Measurements from ENCODE around the gene SPECC1L. TPM values are rescaled to one million over a fixed set of nuclear protein-coding genes. Genes with fewer than 3 reads are reported as not detected.
A peak's percentile ranks its signal among the peaks of the same experiment; 100 is the strongest.

Gene SPECC1L
- total and polyA plus RNA-seq, 7 donors: 17.4 to 52.6 (median 28.8) TPM

GRCh38 chr22:24421428-24421931 lies 150.8 kb downstream of the SPECC1L start:
- Histone ChIP-seq H3K27ac (no peak overlapping the region), H3K9me3 (no peaks in the 10 kb centered on the region), H3K27me3 (peaks cover 4 to 43% (median 20%) of the 10 kb centered on the region in 3 donors), H3K4me3 (no peak overlapping the region), H3K36me3 (peaks cover 0 to 7% (median 2%) of the 10 kb centered on the region in 4 donors), H3K4me1 (peaks cover 0 to 17% (median 15%) of the 10 kb centered on the region in 4 donors)
- DNase-seq: no peak
- TF ChIP-seq CTCF (IDR thresholded peaks at IDR 0.05) (no peak), POLR2AphosphoS5 (IDR thresholded peaks at IDR 0.05) (no peak), EP300 (IDR thresholded peaks at IDR 0.05) (no peak), POLR2A (IDR thresholded peaks at IDR 0.05) (no peak)
- intact Hi-C loops (cut with DNase I): loop anchor here (5.0 to 10.0 kb wide), 2 partner anchors 101 to 333 kb away; no protein-coding TSS in a partner anchor
- WGBS, 2 donors: 34 to 52% methylated on average over 9 of the region's 9 CpGs

GRCh38 chr22:24422102-24422665 lies 151.6 kb downstream of the SPECC1L start:
- DNase-seq: no peak
- peaks cover 0 to 17% (median 15%) of the 10 kb centered on the region in 4 donors for H3K4me1 ChIP-seq

GRCh38 chr22:24423519-24424000 lies 152.9 kb downstream of the SPECC1L start:
- Histone ChIP-seq H3K27me3 (peaks cover 4 to 43% (median 20%) of the 10 kb centered on the region in 3 donors), H3K27ac (no peak overlapping the region), H3K4me3 (peak overlapping the region; percentile 16 to 55 (median 47)), H3K36me3 (no peaks in the 10 kb centered on the region), H3K4me1 (peaks cover 0 to 17% (median 15%) of the 10 kb centered on the region in 4 donors), H3K9me3 (no peaks in the 10 kb centered on the region)
- TF ChIP-seq POLR2AphosphoS5 (IDR thresholded peaks at IDR 0.05): no peak
- TF ChIP-seq CTCF (IDR thresholded peaks at IDR 0.05): peak in 2 of 4 experiments; percentile 53 to 91
- 1 to 2% methylated on average over 56 of the region's 56 CpGs for WGBS, 2 donors
- intact Hi-C loops (cut with DNase I): loop anchor here (2.0 to 10.0 kb wide), 3 partner anchors 79 to 331 kb away; no protein-coding TSS in a partner anchor
- peak; percentile 72 for DNase-seq

More at GRCh38 chr22:24422102-24422665, 151.6 kb downstream of the SPECC1L start:
- 70 to 76% methylated on average over 5 of the region's 5 CpGs for WGBS, 2 donors
- Histone ChIP-seq H3K9me3 (no peaks in the 10 kb centered on the region), H3K27ac (no peak overlapping the region), H3K36me3 (peaks cover 0 to 7% (median 0%) of the 10 kb centered on the region in 4 donors), H3K4me3 (no peak overlapping the region), H3K27me3 (peaks cover 4 to 43% (median 20%) of the 10 kb centered on the region in 3 donors)
- TF ChIP-seq POLR2A (IDR thresholded peaks at IDR 0.05): no peak
- intact Hi-C loops (cut with DNase I): loop anchor here (2.0 to 10.0 kb wide), 3 partner anchors 81 to 333 kb away; no protein-coding TSS in a partner anchor

- intact Hi-C loops (cut with DNase I): loop anchor here (5.0 to 10.0 kb wide), 2 partner anchors 98 to 331 kb away; no protein-coding TSS in a partner anchor
- TF ChIP-seq POLR2AphosphoS5 (IDR thresholded peaks at IDR 0.05) (no peak), EP300 (IDR thresholded peaks at IDR 0.05) (no peak), POLR2A (IDR thresholded peaks at IDR 0.05) (no peak), CTCF (IDR thresholded peaks at IDR 0.05) (no peak)
- 8 to 11% methylated on average over 105 of the region's 105 CpGs for WGBS, 2 donors
- peaks cover 4 to 43% (median 20%) of the 10 kb centered on the region in 3 donors for H3K27me3 ChIP-seq
- H3K36me3 ChIP-seq: no peaks in the 10 kb centered on the region
- peak overlapping the region in 2 of 4 donors; percentile 8 to 25 for H3K27ac ChIP-seq
- no peaks in the 10 kb centered on the region for H3K9me3 ChIP-seq
- peak overlapping the region; percentile 16 to 55 (median 47) for H3K4me3 ChIP-seq
- DNase-seq: no peak
- peaks cover 0 to 17% (median 15%) of the 10 kb centered on the region in 4 donors for H3K4me1 ChIP-seq
Measured at GRCh38 chr22:24424001-24424900, 153.6 kb downstream of the SPECC1L start.
